GM20000 (cell line): ENCODE measurements around the gene LGALS1.

Experiments used
- DNase-seq: peaks from one replicate; pipeline ENCODE4 v3.0.0; 2012; ENCODE audit warnings: low spot score
- TF ChIP-seq, protein P1 (sequence below): IDR thresholded peaks from 2 replicates; pipeline ENCODE4 v1.5.1; 2012; ENCODE audit warnings: mild to moderate bottlenecking, control low read depth; ENCODE audit errors: extremely low read depth, missing control alignments

LGALS1 gene

DNA sequence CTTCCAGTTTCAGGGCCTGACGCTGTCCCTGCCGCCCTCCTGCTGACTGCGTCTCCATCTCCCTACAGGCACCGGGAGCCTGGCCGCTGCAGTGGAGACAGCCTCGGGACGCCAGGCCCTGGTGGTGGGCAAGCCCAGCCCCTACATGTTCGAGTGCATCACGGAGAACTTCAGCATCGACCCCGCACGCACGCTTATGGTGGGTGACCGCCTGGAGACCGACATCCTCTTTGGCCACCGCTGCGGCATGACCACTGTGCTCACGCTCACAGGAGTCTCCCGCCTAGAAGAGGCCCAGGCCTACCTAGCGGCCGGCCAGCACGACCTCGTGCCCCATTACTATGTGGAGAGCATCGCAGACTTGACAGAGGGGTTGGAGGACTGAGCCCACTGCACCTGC, 9.9 kb upstream of the LGALS1 start:
- TF ChIP-seq, protein P1, sequence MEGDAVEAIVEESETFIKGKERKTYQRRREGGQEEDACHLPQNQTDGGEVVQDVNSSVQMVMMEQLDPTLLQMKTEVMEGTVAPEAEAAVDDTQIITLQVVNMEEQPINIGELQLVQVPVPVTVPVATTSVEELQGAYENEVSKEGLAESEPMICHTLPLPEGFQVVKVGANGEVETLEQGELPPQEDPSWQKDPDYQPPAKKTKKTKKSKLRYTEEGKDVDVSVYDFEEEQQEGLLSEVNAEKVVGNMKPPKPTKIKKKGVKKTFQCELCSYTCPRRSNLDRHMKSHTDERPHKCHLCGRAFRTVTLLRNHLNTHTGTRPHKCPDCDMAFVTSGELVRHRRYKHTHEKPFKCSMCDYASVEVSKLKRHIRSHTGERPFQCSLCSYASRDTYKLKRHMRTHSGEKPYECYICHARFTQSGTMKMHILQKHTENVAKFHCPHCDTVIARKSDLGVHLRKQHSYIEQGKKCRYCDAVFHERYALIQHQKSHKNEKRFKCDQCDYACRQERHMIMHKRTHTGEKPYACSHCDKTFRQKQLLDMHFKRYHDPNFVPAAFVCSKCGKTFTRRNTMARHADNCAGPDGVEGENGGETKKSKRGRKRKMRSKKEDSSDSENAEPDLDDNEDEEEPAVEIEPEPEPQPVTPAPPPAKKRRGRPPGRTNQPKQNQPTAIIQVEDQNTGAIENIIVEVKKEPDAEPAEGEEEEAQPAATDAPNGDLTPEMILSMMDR, result no peak
- no peak for DNase-seq

DNA sequence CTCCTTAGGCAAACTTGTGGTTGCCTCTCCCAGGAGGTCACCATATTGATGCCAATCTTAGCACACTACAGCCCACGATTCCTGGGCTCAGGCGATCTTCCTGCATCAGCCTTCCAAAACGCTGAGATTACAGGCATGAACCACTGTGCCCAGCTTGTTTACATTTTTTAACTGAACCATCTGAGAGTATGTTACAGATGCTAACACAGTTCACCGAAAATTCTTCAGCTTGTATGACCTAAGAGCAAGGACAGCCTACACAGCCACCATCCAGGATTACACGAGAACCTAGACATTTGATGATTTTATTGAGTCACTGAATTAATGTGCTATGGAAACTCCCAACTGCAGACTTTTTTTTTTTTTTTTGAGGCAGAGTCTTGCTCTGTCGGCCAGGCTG, 5.8 kb upstream of the LGALS1 start:
- TF ChIP-seq, protein P1, result no peak
- DNase-seq, result no peak

DNA sequence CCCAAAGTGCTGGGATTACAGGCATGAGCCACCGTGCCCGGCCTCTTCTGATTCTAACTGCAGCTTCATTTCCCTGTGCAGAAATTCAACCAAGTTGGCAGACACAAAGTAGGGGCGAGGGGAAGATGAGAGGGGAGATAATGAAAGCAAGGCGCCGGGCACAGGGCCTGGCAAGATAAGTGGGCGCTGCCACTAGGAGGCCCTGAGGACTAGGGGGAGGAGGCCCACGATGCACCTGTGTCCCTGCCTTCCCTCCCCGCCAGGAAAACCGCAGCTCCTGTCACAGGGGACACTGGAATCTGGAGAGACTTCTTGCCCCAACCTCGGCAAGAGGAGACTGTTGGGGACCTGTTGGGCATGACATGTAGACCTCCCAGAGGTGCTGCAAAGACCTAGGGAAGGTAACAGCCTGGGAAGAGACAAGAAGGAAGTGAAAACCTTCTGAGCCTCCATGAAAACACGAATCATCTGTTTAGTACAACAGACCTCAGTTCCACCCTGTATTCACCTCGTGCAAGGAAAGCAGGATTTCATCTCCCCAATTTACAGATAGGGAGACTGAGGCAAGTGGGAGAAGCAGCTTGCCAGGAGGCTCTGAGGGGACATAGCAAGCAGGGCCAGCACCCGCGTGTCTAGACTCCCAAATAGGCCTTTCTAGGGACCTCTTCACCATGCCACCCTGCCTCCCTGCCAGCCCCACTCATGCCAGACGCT, 3.1 kb upstream of the LGALS1 start:
- DNase-seq, result no peak
- TF ChIP-seq, protein P1, result no peak

DNA sequence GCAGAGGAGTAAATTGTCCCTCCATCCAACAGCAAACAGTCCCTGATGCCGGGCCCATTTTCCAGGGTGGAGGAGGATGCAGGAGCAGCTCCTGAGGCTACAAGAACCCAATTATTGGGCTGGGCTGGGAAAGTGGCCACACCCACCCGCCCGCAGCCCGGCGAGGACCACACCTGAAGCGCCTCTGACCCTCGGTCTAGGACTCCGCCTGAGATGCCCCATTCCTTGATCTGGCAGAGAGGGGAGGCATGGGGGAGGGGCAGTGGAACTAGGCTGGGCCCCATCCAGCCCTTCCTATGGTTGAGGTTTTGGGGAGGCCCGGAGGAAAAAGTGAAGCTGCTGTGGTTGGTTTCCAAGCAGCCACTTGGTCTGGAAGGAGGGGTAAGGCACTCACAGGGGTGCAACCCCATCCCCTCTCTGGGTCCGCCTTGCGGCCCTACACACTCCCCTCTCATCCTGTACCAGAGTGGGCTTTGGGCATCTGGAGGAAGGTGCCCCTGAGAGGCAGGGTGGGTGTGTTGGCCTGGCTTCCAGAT, 2.4 kb upstream of the LGALS1 start:
- DNase-seq, result no peak
- TF ChIP-seq, protein P1, result no peak

DNA sequence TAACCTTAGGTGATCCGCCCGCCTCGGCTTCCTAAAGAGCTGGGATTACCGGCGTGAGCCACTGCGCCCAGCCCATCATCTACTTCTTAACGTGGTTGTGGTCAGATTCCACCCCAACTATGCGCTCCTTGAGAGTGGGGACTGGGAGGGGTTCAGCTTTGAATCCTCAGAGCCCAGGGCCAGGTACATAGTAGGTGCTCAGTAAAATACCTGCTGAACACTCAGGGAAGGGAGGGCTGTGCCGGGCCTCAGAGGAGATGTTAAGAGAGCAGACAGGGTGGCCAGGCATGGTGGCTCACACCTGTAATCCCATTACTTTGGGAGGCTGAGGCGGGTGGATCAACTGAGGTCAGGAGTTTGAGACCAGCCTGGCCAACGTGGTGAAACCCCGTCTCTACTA, 1.2 kb upstream of the LGALS1 start:
- TF ChIP-seq, protein P1, result no peak
- DNase-seq, result no peak

DNA sequence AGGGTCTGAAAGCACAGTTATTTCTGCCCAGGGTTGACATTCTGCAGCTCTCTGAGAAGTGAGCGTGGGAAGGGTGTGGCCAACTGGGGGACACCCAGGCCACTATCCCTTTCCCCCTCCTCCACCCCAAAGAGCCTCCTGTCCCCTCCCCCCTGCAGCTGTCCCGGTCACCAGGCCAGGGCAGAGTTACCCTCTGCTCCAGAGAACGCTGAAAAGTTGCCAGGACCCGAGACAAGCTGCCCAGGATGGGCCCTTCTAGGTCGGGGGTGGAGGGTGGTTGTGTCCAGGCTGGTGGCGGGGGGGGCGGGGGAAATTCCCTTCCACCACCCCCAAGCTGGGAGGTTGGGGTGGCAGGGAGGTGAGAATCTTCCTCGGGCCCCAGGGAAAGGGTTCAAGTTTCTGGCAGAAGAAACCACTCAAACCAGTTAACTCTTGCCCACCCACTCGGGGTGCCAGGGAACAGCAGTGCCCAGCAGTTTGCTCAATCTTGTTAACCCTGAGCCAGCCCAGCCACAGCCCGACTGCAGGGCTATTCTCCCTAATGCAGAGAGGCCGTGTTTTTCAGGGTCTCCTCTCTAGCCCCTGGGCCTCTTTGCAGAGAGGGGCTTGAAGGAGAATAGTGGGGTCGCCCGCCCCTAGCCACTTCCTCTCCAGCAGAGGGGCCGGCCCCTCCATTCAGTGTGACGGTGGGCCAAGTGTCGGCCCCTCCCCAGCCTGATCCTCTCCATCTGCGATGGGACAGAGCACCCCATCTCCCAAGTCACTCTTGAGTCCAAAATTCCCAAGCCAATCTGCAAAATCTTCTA, 697 bp downstream of the LGALS1 start:
- TF ChIP-seq, protein P1, result no peak
- DNase-seq, result no peak
